NCI-H82 (cell line): ENCODE data around the gene SLC9C2.
"Not testable (repeated sequence)": the region's sequence is repeated elsewhere in the genome, so short reads cannot be mapped to it uniquely, and the experiment has no call there.

Experiments used
- DNase-seq: peaks from one replicate; lab custom pipeline; 2025; lab: John Stamatoyannopoulos, UW

Gene SLC9C2

GRCh38 chr1:173489149-173489600 is 113.7 kb downstream of the SLC9C2 start:
- DNase-seq: peak; percentile 99

DNA sequence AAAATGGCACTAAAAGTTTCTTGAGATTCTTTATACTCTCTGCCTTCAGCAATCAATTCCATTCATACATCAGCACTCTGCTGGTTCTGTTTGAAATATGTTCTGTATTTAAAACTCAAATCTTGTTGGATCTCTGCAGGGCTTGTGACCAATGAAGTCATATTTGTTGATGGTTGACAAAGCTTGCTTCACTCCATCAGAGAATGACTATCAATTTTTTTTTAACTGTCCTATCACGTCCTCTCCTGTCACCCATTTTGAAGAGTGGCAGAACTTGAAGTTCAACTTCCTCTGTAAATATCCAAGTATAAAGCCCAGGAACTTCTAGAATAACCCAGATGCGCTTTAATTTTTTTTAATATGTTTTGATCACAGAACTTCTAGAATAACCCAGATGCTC is 114.9 kb downstream of the SLC9C2 start:
- DNase-seq: no peak

GRCh38 chr1:173485401-173485800 is 117.5 kb downstream of the SLC9C2 start:
- DNase-seq: no peak

GRCh38 chr1:173484276-173484675 is 118.6 kb downstream of the SLC9C2 start:
- no peak for DNase-seq

GRCh38 chr1:173482683-173483082 is 120.2 kb downstream of the SLC9C2 start:
- DNase-seq: no peak

DNA sequence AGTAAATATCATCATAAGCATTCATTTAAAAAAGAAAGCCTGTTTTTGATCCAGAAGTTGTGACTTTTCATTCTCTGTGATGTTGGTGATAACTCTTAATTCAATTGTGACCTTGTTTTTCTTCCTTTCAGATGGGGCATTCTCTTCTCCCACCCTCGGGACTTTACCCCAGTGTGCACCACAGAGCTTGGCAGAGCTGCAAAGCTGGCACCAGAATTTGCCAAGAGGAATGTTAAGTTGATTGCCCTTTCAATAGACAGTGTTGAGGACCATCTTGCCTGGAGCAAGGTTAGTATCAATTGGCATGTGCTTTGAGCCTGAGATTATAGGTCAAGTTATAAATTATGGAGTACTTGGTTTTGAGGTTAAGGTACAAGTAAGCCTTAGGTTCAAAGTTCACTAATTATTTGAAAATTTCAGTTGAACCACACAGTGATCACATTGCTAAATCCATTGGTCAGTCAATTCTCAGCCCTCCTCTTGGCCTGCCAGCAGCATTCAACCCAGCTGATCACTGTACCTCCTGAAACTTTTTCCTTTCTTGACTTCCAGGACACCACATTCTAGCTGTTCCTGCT is 121.6 kb downstream of the SLC9C2 start:
- no peak for DNase-seq

- DNase-seq: no peak
These were observed 123.2 kb downstream of the SLC9C2 start for GRCh38 chr1:173479649-173480048.

DNA sequence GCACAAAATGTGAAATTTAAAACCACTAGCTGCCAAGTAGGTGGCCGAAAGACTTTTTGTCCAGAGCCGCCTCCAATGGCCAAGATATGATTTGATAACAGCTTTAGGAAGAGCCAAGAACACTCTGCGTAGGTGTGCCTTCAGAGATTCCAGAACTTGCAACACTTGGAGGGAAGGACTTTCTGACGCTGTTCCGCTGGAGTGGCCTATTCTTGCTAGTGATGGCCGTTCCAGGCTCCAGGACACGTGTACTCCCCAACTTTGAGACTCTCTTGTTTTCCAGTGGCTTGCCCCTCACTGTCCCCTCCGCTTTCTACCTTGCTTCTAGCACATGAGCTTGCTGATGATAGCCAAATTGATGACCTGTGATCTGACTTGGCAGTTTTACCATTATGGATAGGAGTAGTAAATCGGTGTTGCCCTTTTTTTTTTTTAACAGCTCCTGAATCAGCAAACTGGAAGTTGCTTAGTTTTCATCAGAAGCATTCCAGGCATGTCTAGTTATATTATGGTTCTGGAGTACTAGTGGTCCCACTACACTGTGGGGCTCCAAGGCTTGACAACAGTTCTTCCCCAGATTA is 124.7 kb downstream of the SLC9C2 start:
- DNase-seq: peak; percentile 54

- DNase-seq: peak; percentile 67
These were observed 125.4 kb downstream of the SLC9C2 start, which contains the start of gene PRDX6 for GRCh38 chr1:173477286-173478093. TSS of gene PRDX6 (plus strand) at chr1:173477335. CDS start at chr1:173477398, 63 bp downstream.

DNA sequence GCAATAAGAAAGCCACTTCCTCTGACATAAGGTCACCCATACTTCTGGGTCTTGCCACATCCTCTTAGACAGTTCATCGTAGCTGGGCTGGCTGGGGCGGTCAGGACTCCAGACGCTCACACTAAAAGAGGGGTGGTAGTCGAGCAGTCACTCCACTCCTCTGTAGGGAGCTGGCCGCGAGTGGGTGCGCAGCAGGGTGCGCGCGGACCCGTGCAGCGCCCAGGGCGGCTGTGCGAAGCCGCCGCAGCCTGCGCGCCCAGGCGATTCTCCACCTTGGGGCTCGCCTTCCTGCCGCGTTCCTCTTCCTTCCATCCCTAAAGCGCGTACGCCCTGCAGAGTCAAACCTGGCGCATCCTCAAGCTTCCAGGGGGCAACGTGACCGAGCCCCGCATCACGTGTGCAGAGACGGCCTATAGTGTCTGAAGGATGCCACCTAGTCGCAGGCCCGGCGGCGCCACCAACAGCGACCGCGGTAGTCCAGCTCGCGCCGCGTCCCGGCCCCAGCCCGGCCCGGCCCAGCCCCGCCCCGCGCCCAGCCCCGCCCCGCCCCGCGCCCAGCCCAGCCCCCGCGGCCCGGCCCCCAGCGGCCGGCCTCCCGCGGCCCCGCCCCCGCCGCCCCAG is 126.1 kb downstream of the SLC9C2 start:
- peak; percentile 99 for DNase-seq

DNA sequence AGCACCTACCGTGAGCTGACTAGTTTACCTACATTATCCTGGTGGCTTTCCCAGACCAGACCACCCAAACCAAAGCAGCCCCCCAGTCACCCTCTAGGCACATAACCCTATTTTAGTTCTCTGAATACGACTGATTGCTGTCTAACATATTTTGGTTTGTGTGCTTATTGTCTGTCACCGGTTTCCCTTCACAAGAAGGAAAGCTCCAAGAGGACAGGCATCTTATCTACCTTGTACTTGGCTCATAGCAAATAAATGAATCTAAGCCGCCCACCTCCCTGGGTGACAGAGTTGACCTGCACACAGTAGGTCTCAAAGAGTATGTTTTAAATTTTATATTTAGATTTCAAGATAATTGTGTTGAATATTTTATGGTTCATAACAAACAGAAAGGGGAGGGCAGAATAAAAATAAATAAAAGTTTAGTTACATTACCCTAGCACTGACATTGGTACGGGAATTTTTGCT is 126.6 kb downstream of the SLC9C2 start:
- peak; percentile 51 for DNase-seq

DNA sequence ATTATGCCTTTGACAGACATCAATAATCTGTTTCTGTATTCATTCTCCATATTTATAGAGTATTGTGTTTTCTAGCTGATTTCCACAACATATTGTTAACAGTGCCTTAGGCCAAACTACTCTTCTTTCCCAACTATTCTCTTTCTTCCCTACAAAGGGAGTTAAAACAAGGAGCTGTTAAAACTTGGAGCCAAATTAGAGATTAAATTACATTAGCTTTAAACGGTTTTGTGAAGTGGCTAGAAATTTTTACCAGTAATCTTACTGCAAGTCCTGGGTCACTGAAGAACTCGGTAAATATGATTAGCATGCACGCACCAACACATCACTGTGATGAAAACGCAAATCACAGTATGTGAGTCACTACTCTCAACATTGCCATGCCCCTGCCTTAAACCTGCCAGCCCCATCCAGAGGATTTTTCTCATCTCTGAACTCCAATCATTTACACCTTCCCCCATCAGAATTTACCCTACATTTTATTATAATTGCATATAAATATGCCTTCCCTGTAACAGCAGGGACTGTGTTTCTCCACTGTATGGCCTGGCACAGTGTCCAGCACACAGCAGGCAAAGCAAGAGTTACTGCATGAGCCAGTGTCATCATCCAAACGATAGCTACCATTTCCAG is 127.2 kb downstream of the SLC9C2 start:
- peak; percentile 70 for DNase-seq

DNA sequence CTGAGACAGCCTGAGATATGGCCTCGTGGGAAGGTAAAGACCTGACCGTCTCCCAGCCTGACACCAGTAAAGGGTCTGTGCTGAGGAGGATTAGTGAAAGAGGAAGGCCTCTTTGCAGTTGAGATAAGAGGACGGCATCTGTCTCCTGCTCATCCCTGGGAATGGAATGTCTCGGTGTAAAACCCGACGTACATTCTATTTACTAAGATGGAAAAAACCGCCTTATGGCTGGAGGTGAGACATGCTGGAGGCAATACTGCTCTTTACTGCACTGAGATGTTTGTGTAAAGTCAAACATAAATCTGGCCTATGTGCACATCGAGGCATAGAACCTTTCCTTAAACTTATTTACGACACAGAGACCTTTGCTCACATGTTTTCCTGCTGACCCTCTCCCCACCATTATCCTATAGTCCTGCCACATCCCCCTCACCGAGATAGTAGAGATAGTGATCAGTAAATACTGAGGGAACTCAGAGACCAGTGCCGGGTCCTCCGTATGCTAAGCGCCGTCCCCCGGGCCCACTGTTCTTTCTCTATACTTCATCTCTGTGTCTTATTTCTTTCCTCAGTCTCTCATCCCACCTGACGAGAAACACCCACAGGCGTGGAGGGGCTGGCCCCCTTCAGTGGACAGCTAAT is 128.0 kb downstream of the SLC9C2 start:
- DNase-seq: peak; percentile 87

GRCh38 chr1:173474097-173474779 is 128.6 kb downstream of the SLC9C2 start:
- DNase-seq: peak; percentile 87

- DNase-seq: no peak
These were observed 129.3 kb downstream of the SLC9C2 start for GRCh38 chr1:173473599-173474011.

GRCh38 chr1:173470608-173471007 is 132.3 kb downstream of the SLC9C2 start:
- DNase-seq: no peak

DNA sequence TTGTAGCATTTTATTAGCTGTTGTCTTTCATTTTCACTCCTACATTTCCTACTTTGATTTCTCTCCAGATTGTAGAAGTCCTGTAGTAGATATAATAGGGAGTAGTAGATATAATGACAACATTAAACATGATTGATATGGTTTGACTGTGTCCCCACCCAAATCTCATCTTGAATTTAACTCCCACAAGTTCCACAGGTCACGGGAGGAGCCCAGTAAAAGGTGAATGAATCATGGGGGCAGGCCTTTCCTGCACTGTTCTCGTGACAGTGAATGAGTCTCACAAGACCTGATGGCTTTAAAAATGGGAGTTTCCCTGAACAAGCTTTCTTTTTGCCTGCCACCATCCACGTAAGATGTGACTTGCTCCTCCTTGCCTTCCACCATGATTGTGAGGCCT is 133.2 kb downstream of the SLC9C2 start:
- DNase-seq: no peak

- no peak for DNase-seq
These were observed 135.4 kb downstream of the SLC9C2 start for GRCh38 chr1:173467426-173467825.

DNA sequence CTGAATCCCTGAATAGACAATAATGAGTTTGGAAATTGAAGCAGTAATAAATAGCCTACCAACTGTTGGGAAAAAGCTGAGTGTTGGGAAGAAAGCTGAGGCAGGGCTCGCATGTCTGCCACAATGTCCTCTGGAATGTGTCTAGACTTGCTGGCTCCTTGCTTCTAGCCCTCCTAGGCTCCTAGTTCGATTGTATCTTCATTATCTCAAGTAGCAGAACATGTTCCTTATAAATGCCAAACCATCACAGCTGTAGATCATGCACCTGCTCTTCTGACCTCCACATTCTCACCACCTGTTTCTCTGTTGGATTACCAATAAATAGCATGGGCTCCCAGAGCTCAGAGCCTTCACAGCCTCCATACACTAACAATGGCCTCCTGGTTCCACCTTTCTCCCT is 138.7 kb downstream of the SLC9C2 start:
- not testable (repeated sequence) for DNase-seq

GRCh38 chr1:173462666-173463065 is 140.2 kb downstream of the SLC9C2 start:
- DNase-seq: not testable (repeated sequence)

GRCh38 chr1:173459885-173460284 is 143.0 kb downstream of the SLC9C2 start:
- DNase-seq: no peak
